Stimulated activated CD4-positive, alpha-beta T cell treated with anti-CD3 and anti-CD28 coated beads, TNF-alpha, amount 100 ng/mL, for 48 hours (primary cell): ENCODE results near the gene ZNF503.

Experiments
- DNase-seq, 3 donors: peaks; one replicate each; pipeline ENCODE4 v3.0.0-alpha.2; 2020; ENCODE audit warnings: low read depth in 3 of 3

ZNF503 gene

GRCh38 chr10:75353183-75353582 is 48.4 kb downstream of the ZNF503 start:
- no peak for DNase-seq

GRCh38 chr10:75352650-75353049 is 48.9 kb downstream of the ZNF503 start:
- no peak for DNase-seq

- no peak for DNase-seq
Measured at GRCh38 chr10:75351637-75352036, 49.9 kb downstream of the ZNF503 start.

- DNase-seq: no peak
Measured at GRCh38 chr10:75350791-75351190, 50.8 kb downstream of the ZNF503 start.
